ENCODE results near the gene ROBO1.
"Not testable (repeated sequence)": the region's sequence is repeated elsewhere in the genome, so short reads cannot be mapped to it uniquely, and the experiment has no call there.

DNA sequence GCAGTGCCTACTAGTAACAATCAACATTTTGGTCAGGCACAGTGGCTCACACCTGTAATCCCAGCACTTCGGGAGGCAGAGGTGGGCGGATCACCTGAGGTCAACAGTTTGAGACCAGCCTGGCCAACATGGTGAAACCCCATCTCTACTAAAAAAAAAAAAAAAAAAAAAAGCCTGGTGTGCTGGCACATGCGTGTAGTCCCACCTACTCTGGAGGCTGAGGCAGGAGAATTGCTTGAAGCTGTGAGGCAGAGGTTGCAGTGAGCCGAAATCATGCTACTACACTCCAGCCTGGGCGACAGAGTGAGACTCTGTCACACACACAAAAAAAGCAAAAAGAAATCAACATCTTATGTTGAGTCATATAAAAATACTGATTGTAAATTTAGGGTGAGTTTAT lies 1043.4 kb downstream of the ROBO1 start:
- TF ChIP-seq EZH2 (IDR thresholded peaks at IDR 0.05; ENCODE audit: insufficient read depth, poor library complexity, severe bottlenecking); EZH2phosphoT487 (IDR thresholded peaks at IDR 0.05; ENCODE audit: insufficient read depth, low read depth): not testable (repeated sequence)
